OCI-LY7 (cell line): ENCODE results near the gene CCDC187. TPM values are rescaled to one million over a fixed set of nuclear protein-coding genes. Genes with fewer than 3 reads are reported as not detected.

Experiments
- BruUV-seq: library from RNA; stranded (reverse); fragments of 400-500 nt; replicated peaks from 2 replicates; lab custom pipeline; 2021; lab: Mats Ljungman, UMichigan
- CTCF ChIA-PET: fragments of 300-600 bp; sonication (Branson Sonifier 250); formaldehyde crosslinking; loops from one replicate; lab custom pipeline; 2022; ENCODE audit warnings: antibody characterized with exemption; ENCODE audit not compliant: unreplicated experiment; lab: Charles Lee
- POLR2A ChIA-PET: fragments of 300-600 bp; sonication (Branson Sonifier 250); formaldehyde crosslinking; loops from one replicate; lab custom pipeline; 2022; ENCODE audit warnings: antibody characterized with exemption; lab: Charles Lee
- DNase-seq: peaks from one replicate; pipeline ENCODE4 v3.0.0-alpha.2; 2015; ENCODE audit warnings: low spot score
- H2AFZ ChIP-seq: fragments of 200-600 bp; sonication (generic), shearing (Covaris generic); 2 replicates; pipeline ENCODE4 v1.6.1; 2014; ENCODE audit warnings: mild to moderate bottlenecking, antibody characterized with exemption, low read length, moderate library complexity
- H3K27ac ChIP-seq: fragments of 200-600 bp; sonication (generic); 2 replicates; pipeline ENCODE4 v1.5.1; 2014; ENCODE audit warnings: mixed run types, low read depth, mild to moderate bottlenecking, moderate library complexity, low read length, inconsistent platforms; ENCODE audit not compliant: poor library complexity, severe bottlenecking
- H3K36me3 ChIP-seq: fragments of 200-600 bp; sonication (generic); 2 replicates; pipeline ENCODE4 v1.6.1; 2014; ENCODE audit warnings: mild to moderate bottlenecking, antibody characterized with exemption, low read length, moderate library complexity, mixed read lengths; ENCODE audit not compliant: insufficient read depth
- H3K4me1 ChIP-seq: fragments of 200-600 bp; sonication (generic); 2 replicates; pipeline ENCODE4 v1.5.1; 2014; ENCODE audit warnings: mild to moderate bottlenecking, low read length; ENCODE audit not compliant: insufficient read depth, poor library complexity, severe bottlenecking
- H3K4me2 ChIP-seq: fragments of 200-600 bp; sonication (generic); 2 replicates; pipeline ENCODE4 v1.6.1; 2014; ENCODE audit warnings: mild to moderate bottlenecking, low read length
- H3K4me3 ChIP-seq: fragments of 200-600 bp; sonication (generic); 2 replicates; pipeline ENCODE4 v1.5.1; 2014; ENCODE audit warnings: mild to moderate bottlenecking, low read depth, low read length; ENCODE audit not compliant: poor library complexity, severe bottlenecking
- H3K79me2 ChIP-seq: fragments of 200-600 bp; sonication (generic); 2 replicates; pipeline ENCODE4 v1.6.1; 2016; ENCODE audit warnings: low read depth, mild to moderate bottlenecking, low read length, moderate library complexity, mixed read lengths; ENCODE audit not compliant: insufficient read depth
- H3K9me2 ChIP-seq: fragments of 200-600 bp; sonication (generic); 2 replicates; pipeline ENCODE4 v1.6.1; 2016; ENCODE audit warnings: mild to moderate bottlenecking, low read length, mixed read lengths; ENCODE audit not compliant: insufficient read depth
- H3K9me3 ChIP-seq: fragments of 200-600 bp; sonication (generic); 2 replicates; pipeline ENCODE4 v1.6.1; 2014; ENCODE audit warnings: mild to moderate bottlenecking, mixed run types, low read length, mixed read lengths
- H4K20me1 ChIP-seq: fragments of 200-600 bp; sonication (generic); 2 replicates; pipeline ENCODE4 v1.6.1; 2014; ENCODE audit warnings: mild to moderate bottlenecking, antibody characterized with exemption, low read length, moderate library complexity, mixed read lengths; ENCODE audit not compliant: insufficient read depth
- EZH2phosphoT487 ChIP-seq: fragments of 200-600 bp; sonication (generic); IDR thresholded peaks from 2 replicates; pipeline ENCODE4 v1.6.1; 2018; ENCODE audit warnings: low read depth, borderline replicate concordance, mild to moderate bottlenecking, mixed run types, antibody characterized with exemption, low read length, moderate library complexity, mixed read lengths
- intact Hi-C: fragments of 100-400 bp; cut with micrococcal nuclease; formaldehyde crosslinking; loops from one replicate; pipeline ENCODE4 v1.10.0; 2022; ENCODE audit not compliant: unreplicated experiment
- total RNA-seq, 2 experiments: library from RNA; depleted of rRNA in 1 of 2; stranded (reverse); fragments of >200 nt in 1 of 2; shearing (Covaris generic) in 1 of 2; gene quantifications; 2 replicates each; pipeline ENCODE4 v1.2.3, GENCODE V29; 2014 to 2022
- TF ChIP-seq, protein P1 (sequence below): fragments of 200-600 bp; sonication (generic); conservative IDR thresholded peaks from 2 replicates; pipeline ENCODE4 v1.5.1; 2014; ENCODE audit warnings: mild to moderate bottlenecking, antibody characterized with exemption, low read length, moderate library complexity, mixed read lengths

The CCDC187 gene
- total RNA-seq, 2 experiments from 2014 or later = not detected

GRCh38 chr9:136308702-136309053, 4.8 kb upstream of the CCDC187 start:
- no peak overlapping the region for H3K27ac ChIP-seq
- ChIA-PET POLR2A (no interaction called here), CTCF (no interaction called here)
- H4K20me1 ChIP-seq = no peaks in the 10 kb centered on the region
- no peaks in the 10 kb centered on the region for H3K4me1 ChIP-seq
- DNase-seq = no peak
- no peak overlapping the region for H3K4me3 ChIP-seq
- BruUV-seq = no TSS peak
- H3K79me2 ChIP-seq = no peaks in the 10 kb centered on the region
- no peak overlapping the region for H2AFZ ChIP-seq
- no peaks in the 10 kb centered on the region for H3K9me2 ChIP-seq
- H3K36me3 ChIP-seq = no peaks in the 10 kb centered on the region
- intact Hi-C loops = no loop called here
- H3K4me2 ChIP-seq = no peak overlapping the region
- no peak for TF ChIP-seq EZH2phosphoT487
- TF ChIP-seq, protein P1, sequence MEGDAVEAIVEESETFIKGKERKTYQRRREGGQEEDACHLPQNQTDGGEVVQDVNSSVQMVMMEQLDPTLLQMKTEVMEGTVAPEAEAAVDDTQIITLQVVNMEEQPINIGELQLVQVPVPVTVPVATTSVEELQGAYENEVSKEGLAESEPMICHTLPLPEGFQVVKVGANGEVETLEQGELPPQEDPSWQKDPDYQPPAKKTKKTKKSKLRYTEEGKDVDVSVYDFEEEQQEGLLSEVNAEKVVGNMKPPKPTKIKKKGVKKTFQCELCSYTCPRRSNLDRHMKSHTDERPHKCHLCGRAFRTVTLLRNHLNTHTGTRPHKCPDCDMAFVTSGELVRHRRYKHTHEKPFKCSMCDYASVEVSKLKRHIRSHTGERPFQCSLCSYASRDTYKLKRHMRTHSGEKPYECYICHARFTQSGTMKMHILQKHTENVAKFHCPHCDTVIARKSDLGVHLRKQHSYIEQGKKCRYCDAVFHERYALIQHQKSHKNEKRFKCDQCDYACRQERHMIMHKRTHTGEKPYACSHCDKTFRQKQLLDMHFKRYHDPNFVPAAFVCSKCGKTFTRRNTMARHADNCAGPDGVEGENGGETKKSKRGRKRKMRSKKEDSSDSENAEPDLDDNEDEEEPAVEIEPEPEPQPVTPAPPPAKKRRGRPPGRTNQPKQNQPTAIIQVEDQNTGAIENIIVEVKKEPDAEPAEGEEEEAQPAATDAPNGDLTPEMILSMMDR = no peak
- H3K9me3 ChIP-seq = peaks cover 7% of the 10 kb centered on the region

DNA sequence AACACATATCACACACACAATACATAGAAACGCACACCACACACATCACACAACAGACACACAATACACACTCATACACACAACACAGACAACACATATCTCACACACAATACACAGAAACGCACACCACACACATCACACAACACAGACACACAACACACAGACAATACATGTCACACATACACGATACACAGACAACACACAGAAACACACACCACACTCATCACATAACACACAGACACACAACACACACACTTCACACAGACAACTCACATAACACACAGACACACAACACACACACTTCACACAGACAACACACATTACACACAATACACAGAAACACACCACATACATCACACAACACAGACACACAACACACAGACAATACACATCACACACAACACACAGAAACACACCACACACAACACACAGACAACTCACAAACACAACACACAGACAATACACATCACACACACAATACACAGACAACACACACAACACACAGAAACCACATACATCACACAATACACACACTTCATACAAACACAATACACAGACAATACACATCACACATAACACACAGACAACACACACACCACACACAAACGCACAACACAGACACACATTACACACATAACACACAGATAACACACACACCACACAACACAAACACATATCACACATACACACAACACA, 4.3 kb upstream of the CCDC187 start:
- intact Hi-C loops = no loop called here
- ChIA-PET POLR2A (no interaction called here), CTCF (no interaction called here)
- Histone ChIP-seq H3K9me3 (peaks cover 7% of the 10 kb centered on the region), H3K79me2 (no peaks in the 10 kb centered on the region), H3K27ac (no peak overlapping the region), H3K4me3 (no peak overlapping the region), H2AFZ (no peak overlapping the region), H4K20me1 (no peaks in the 10 kb centered on the region), H3K4me2 (no peak overlapping the region), H3K36me3 (no peaks in the 10 kb centered on the region), H3K4me1 (no peaks in the 10 kb centered on the region), H3K9me2 (no peaks in the 10 kb centered on the region)
- no TSS peak for BruUV-seq
- no peak for DNase-seq
- TF ChIP-seq, protein P1 = no peak

- Histone ChIP-seq H2AFZ (no peak overlapping the region), H4K20me1 (no peaks in the 10 kb centered on the region), H3K27ac (no peak overlapping the region), H3K4me1 (no peaks in the 10 kb centered on the region), H3K36me3 (no peaks in the 10 kb centered on the region), H3K79me2 (no peaks in the 10 kb centered on the region), H3K4me3 (no peak overlapping the region), H3K9me2 (no peaks in the 10 kb centered on the region), H3K9me3 (peaks cover 7% of the 10 kb centered on the region), H3K4me2 (no peak overlapping the region)
- ChIA-PET POLR2A (no interaction called here), CTCF (no interaction called here)
- no TSS peak for BruUV-seq
- no peak for DNase-seq
- intact Hi-C loops = no loop called here
- TF ChIP-seq, protein P1 = no peak
- TF ChIP-seq EZH2phosphoT487 = no peak
These were observed 3.4 kb upstream of the CCDC187 start for GRCh38 chr9:136307215-136307750.
